Measurements from ENCODE around the gene VTI1A. TPM values are rescaled to one million over a fixed set of nuclear protein-coding genes. Genes with fewer than 3 reads are reported as not detected.

The VTI1A gene
- total RNA-seq, 1 experiment from 2014 or later: 28.6 TPM

DNA sequence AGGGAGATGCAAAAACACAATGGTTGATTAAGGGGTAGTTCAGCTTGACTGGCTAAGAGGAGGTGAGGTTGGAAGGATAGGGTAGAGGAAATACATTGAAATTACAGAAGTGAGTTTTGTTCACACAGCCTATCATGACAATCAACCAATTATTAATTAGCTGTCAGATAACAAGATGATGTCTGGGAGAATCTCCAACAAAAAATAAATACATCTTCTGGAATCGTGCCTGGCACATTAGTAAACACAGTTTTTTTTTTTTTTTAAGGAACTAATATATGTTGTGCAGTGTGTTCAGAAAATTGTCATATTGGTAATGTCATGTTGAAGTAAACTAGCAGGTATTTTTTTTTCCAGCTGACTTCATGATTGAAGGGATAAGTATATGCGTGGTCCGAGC is 171.8 kb downstream of the VTI1A start:
- no peaks in the 10 kb centered on the region for H3K4me1 Mint-ChIP-seq (ENCODE audit: low read depth, unreplicated experiment)
- no TSS peak for BruUV-seq (replicated peaks)
- H3K27me3 Mint-ChIP-seq (ENCODE audit: unreplicated experiment): no peaks in the 10 kb centered on the region
- H3K36me3 Mint-ChIP-seq (ENCODE audit: insufficient read depth, unreplicated experiment): no peaks in the 10 kb centered on the region
- TF ChIP-seq, protein P1, sequence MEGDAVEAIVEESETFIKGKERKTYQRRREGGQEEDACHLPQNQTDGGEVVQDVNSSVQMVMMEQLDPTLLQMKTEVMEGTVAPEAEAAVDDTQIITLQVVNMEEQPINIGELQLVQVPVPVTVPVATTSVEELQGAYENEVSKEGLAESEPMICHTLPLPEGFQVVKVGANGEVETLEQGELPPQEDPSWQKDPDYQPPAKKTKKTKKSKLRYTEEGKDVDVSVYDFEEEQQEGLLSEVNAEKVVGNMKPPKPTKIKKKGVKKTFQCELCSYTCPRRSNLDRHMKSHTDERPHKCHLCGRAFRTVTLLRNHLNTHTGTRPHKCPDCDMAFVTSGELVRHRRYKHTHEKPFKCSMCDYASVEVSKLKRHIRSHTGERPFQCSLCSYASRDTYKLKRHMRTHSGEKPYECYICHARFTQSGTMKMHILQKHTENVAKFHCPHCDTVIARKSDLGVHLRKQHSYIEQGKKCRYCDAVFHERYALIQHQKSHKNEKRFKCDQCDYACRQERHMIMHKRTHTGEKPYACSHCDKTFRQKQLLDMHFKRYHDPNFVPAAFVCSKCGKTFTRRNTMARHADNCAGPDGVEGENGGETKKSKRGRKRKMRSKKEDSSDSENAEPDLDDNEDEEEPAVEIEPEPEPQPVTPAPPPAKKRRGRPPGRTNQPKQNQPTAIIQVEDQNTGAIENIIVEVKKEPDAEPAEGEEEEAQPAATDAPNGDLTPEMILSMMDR (IDR thresholded peaks at IDR 0.05; ENCODE audit: unreplicated experiment): no peak
- no peaks in the 10 kb centered on the region for H3K9me3 Mint-ChIP-seq (ENCODE audit: low read depth, unreplicated experiment)
- no peak overlapping the region for H3K4me3 Mint-ChIP-seq (ENCODE audit: low read depth, unreplicated experiment)
- intact Hi-C loops (cut with micrococcal nuclease; ENCODE audit: unreplicated experiment): no loop called here
- DNase-seq: no peak
- CTCF ChIA-PET: interaction anchor here (0.7 kb wide), 1 partner anchor 11 kb away, joined by 4 read pairs; no protein-coding TSS in a partner anchor
- no peak overlapping the region for H3K27ac Mint-ChIP-seq (ENCODE audit: unreplicated experiment)

DNA sequence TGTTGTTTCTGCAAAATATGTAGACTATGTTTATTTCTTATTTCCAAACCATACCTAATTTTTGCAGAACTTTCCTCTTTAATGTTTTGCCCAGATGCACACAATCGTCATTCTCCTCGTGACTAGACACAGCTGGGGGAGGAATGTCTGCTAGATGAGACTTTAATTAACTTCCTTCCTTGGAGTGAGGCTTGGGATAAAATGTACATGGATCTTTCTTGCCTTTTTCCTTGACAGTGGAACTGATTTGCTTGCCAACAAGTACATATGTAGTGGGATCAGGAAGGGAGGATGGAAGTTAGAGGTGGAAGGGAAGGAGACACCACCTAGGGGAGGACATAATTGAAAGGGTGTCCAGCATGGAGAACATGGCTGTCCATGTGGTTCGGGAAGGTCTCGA is 172.5 kb downstream of the VTI1A start:
- BruUV-seq (replicated peaks): no TSS peak
- no peak overlapping the region for H3K27ac Mint-ChIP-seq (ENCODE audit: unreplicated experiment)
- no peaks in the 10 kb centered on the region for H3K27me3 Mint-ChIP-seq (ENCODE audit: unreplicated experiment)
- intact Hi-C loops (cut with micrococcal nuclease; ENCODE audit: unreplicated experiment): no loop called here
- H3K36me3 Mint-ChIP-seq (ENCODE audit: insufficient read depth, unreplicated experiment): no peaks in the 10 kb centered on the region
- H3K4me3 Mint-ChIP-seq (ENCODE audit: low read depth, unreplicated experiment): no peak overlapping the region
- H3K9me3 Mint-ChIP-seq (ENCODE audit: low read depth, unreplicated experiment): no peaks in the 10 kb centered on the region
- CTCF ChIA-PET: no interaction called here
- TF ChIP-seq, protein P1 (IDR thresholded peaks at IDR 0.05; ENCODE audit: unreplicated experiment): no peak
- no peak for DNase-seq
- no peaks in the 10 kb centered on the region for H3K4me1 Mint-ChIP-seq (ENCODE audit: low read depth, unreplicated experiment)

DNA sequence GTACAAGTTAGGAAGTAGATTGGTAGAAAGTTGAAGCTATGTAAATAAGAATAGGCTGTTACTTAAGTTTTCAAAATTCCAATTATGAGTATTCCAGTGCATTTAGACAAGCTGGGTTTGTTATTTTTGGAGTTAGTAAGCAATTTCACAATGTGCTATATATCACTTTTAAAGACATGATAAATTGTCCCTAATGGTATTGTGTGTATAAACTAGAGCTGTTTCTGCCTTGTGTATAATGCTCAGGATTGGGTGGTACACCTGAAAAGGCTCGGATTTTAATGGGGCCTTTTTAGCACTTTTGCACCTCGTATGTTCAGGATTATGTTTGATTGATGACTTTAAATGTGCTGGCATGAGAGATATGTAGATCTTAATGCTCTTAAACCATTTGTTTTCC is 175.8 kb downstream of the VTI1A start:
- Mint-ChIP-seq H3K36me3 (ENCODE audit: insufficient read depth, unreplicated experiment) (no peaks in the 10 kb centered on the region), H3K4me1 (ENCODE audit: low read depth, unreplicated experiment) (no peaks in the 10 kb centered on the region), H3K27ac (ENCODE audit: unreplicated experiment) (no peak overlapping the region), H3K27me3 (ENCODE audit: unreplicated experiment) (no peaks in the 10 kb centered on the region), H3K9me3 (ENCODE audit: low read depth, unreplicated experiment) (no peaks in the 10 kb centered on the region), H3K4me3 (ENCODE audit: low read depth, unreplicated experiment) (no peak overlapping the region)
- no peak for DNase-seq
- no TSS peak for BruUV-seq (replicated peaks)
- TF ChIP-seq, protein P1 (IDR thresholded peaks at IDR 0.05; ENCODE audit: unreplicated experiment): no peak
- CTCF ChIA-PET: no interaction called here
- intact Hi-C loops (cut with micrococcal nuclease; ENCODE audit: unreplicated experiment): no loop called here

DNA sequence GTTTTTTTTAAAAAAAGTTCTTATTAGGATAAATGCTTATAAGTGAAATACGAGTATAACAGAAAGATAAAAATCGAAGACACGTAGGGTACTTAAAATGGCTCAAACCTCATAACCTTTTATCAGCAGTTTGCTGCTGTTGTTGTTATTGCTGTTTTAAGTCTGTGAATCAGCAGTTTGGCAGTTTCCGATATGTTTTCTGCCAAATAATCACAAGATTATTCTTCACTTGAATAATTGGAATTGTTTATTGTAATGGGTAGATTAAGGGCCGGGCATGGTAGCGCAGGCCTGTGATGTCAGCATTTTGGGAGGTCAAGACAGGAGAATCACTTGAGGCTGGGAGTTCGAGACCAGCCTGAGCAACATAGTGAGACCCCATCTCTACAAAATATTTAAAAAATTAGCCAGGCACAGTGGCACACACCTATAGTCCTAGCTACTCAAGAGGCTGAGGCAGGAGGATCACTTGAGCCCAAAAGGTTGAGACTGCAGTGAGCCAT is 177.6 kb downstream of the VTI1A start:
- Mint-ChIP-seq H3K27ac (ENCODE audit: unreplicated experiment) (no peak overlapping the region), H3K36me3 (ENCODE audit: insufficient read depth, unreplicated experiment) (no peaks in the 10 kb centered on the region), H3K27me3 (ENCODE audit: unreplicated experiment) (no peaks in the 10 kb centered on the region), H3K9me3 (ENCODE audit: low read depth, unreplicated experiment) (no peaks in the 10 kb centered on the region), H3K4me3 (ENCODE audit: low read depth, unreplicated experiment) (no peak overlapping the region), H3K4me1 (ENCODE audit: low read depth, unreplicated experiment) (peaks cover 7% of the 10 kb centered on the region)
- CTCF ChIA-PET: no interaction called here
- intact Hi-C loops (cut with micrococcal nuclease; ENCODE audit: unreplicated experiment): no loop called here
- DNase-seq: no peak
- TF ChIP-seq, protein P1 (IDR thresholded peaks at IDR 0.05; ENCODE audit: unreplicated experiment): no peak
- BruUV-seq (replicated peaks): no TSS peak

Data from Calu3 (cell line).